ENCODE measurements around the gene HES2. TPM values are rescaled to one million over a fixed set of nuclear protein-coding genes. Genes with fewer than 3 reads are reported as not detected.

HES2 gene
- polyA plus RNA-seq, 2 of the 4 experiments (the other 2 are of a cell fraction) = 0.75 to 1.8 TPM

DNA sequence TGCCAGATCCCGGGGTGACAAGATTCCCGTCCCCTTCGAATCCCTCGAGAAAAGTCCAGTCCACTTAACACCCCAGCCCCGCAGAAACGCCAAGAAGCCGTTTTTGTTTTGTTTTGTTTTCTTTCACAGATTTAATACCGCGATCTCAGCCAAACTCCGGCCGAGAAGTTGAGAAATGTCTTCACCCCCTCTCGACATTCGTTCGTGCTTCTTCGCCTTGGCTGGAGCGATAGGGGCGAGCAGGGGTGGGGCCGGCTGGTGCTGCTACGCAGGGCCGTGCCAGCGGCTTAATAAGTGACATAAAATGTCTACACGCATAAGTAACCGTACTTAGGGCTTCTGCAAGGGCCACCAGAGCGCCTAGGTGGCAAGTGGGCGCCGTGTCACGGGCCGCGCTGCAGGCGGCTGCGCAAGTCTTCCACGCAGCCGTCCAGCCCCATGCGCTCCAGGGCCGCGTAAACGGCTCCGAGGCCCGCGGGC, 41.4 kb upstream of the HES2 start:
- no peaks in the 10 kb centered on the region; the same call in 2 of the 3 replicates for H3K4me1 ChIP-seq
- H3K27ac ChIP-seq = no peak overlapping the region
- TF ChIP-seq, protein P1, sequence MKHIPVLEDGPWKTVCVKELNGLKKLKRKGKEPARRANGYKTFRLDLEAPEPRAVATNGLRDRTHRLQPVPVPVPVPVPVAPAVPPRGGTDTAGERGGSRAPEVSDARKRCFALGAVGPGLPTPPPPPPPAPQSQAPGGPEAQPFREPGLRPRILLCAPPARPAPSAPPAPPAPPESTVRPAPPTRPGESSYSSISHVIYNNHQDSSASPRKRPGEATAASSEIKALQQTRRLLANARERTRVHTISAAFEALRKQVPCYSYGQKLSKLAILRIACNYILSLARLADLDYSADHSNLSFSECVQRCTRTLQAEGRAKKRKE (CRISPR knock-in tag; IDR thresholded peaks at IDR 0.05; ENCODE audit: low read depth) = no peak
- TF ChIP-seq, protein P2, sequence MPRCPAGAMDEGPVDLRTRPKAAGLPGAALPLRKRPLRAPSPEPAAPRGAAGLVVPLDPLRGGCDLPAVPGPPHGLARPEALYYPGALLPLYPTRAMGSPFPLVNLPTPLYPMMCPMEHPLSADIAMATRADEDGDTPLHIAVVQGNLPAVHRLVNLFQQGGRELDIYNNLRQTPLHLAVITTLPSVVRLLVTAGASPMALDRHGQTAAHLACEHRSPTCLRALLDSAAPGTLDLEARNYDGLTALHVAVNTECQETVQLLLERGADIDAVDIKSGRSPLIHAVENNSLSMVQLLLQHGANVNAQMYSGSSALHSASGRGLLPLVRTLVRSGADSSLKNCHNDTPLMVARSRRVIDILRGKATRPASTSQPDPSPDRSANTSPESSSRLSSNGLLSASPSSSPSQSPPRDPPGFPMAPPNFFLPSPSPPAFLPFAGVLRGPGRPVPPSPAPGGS (IDR thresholded peaks at IDR 0.05) = no peak
- TF ChIP-seq CHD2 (IDR thresholded peaks at IDR 0.05; ENCODE audit: low read length, partially characterized antibody) = no peak
- ATAC-seq (no peak), FAIRE-seq (no peak), DNase-seq (ENCODE audit: low read depth in 1 of 2, low spot score in 1 of 2) (no peak)
- ChIA-PET POLR2A (no interaction called here), CTCF (interaction anchor here (1.2 kb wide), 2 partner anchors 14 to 15 kb away, joined by 3 read pairs; no protein-coding TSS in a partner anchor)
- no peak overlapping the region for H3K4me3 ChIP-seq
- no peaks in the 10 kb centered on the region for H3K9me3 ChIP-seq
- H3K4me2 ChIP-seq = no peak overlapping the region
- 94% methylated on average over 39 of the region's 40 CpGs for WGBS (ENCODE audit: missing lambda C conversion rate)

DNA sequence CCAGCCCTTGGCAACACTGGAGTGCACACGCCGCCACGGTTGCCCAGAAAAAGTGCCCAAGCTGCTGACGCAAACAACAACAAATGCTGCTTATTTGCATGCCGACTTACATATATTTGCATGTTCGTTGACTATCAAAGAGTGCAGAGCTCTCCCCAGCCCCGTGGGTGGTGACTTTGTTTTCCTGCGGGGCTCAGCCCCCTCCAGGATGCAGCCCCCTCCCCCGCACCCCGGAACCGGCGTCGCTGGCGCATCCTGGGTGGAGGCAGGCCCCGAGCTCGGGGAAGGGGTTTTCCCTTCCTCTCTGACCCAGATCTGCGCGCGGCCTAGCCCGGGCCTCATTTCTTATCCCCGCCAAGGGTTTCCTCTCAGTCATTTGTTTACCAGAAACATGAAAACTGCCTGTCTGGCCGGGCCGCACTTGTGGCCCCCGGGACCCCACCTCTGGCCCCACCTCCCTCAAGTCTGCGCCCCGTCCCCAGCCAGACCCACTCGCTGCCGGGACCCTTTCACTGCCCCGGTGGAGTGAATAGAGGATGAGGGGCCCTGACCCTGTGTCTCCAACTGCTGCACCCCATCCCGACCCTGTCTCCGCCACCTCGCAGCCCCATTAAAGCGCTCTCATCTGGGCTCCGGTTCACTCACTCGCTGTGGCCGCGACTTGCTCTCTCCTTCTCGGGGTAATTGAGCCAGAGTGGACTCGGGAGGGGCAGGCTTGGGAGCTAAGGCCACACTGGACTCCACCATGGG, 40.8 kb upstream of the HES2 start:
- Histone ChIP-seq H3K9me3 (no peaks in the 10 kb centered on the region), H3K27ac (no peak overlapping the region), H3K4me2 (no peak overlapping the region), H3K4me3 (no peak overlapping the region), H3K4me1 (no peaks in the 10 kb centered on the region; the same call in 2 of the 3 replicates)
- no peak for DNase-seq (ENCODE audit: low read depth in 1 of 2, low spot score in 1 of 2)
- ChIA-PET POLR2A (no interaction called here), CTCF (interaction anchor here (1.2 to 1.7 kb wide), 4 partner anchors 15 to 118 kb away, joined by 3 to 5 read pairs (median 4); no protein-coding TSS in a partner anchor)
- ATAC-seq = no peak
- 85% methylated on average over 23 of the region's 39 CpGs for WGBS (ENCODE audit: missing lambda C conversion rate)
- no peak for TF ChIP-seq EHF (CRISPR knock-in tag; IDR thresholded peaks at IDR 0.05)
- TF ChIP-seq, protein P3, sequence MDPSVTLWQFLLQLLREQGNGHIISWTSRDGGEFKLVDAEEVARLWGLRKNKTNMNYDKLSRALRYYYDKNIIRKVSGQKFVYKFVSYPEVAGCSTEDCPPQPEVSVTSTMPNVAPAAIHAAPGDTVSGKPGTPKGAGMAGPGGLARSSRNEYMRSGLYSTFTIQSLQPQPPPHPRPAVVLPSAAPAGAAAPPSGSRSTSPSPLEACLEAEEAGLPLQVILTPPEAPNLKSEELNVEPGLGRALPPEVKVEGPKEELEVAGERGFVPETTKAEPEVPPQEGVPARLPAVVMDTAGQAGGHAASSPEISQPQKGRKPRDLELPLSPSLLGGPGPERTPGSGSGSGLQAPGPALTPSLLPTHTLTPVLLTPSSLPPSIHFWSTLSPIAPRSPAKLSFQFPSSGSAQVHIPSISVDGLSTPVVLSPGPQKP (IDR thresholded peaks at IDR 0.05; ENCODE audit: low read depth, low read length) = no peak
- no peak for TF ChIP-seq SREBF2 (IDR thresholded peaks at IDR 0.05)
- TF ChIP-seq HOXA7 (CRISPR knock-in tag; IDR thresholded peaks at IDR 0.05) = no peak
- no peak for TF ChIP-seq HOXB13 (CRISPR knock-in tag; IDR thresholded peaks at IDR 0.05; ENCODE audit: low read depth)
- no peak for TF ChIP-seq FOSB (CRISPR knock-in tag; IDR thresholded peaks at IDR 0.05)
- no peak for TF ChIP-seq JUN (IDR thresholded peaks at IDR 0.05)
- TF ChIP-seq, protein P4, sequence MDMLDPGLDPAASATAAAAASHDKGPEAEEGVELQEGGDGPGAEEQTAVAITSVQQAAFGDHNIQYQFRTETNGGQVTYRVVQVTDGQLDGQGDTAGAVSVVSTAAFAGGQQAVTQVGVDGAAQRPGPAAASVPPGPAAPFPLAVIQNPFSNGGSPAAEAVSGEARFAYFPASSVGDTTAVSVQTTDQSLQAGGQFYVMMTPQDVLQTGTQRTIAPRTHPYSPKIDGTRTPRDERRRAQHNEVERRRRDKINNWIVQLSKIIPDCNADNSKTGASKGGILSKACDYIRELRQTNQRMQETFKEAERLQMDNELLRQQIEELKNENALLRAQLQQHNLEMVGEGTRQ (IDR thresholded peaks at IDR 0.05) = no peak
- TF ChIP-seq PHF8 (IDR thresholded peaks at IDR 0.05; ENCODE audit: borderline replicate concordance, low read depth) = no peak
- no peak for TF ChIP-seq RCOR1 (IDR thresholded peaks at IDR 0.05; ENCODE audit: low read depth, low read length)
- TF ChIP-seq MAFK (IDR thresholded peaks at IDR 0.05; ENCODE audit: partially characterized antibody) = no peak
- TF ChIP-seq ZFP36 (IDR thresholded peaks at IDR 0.05; ENCODE audit: borderline replicate concordance, partially characterized antibody) = no peak
- no peak for TF ChIP-seq ZNF302 (CRISPR knock-in tag; IDR thresholded peaks at IDR 0.05)
- TF ChIP-seq HOXB5 (CRISPR knock-in tag; IDR thresholded peaks at IDR 0.05) = no peak
- TF ChIP-seq RFX5 (IDR thresholded peaks at IDR 0.05) = no peak
- TF ChIP-seq CBX8 (IDR thresholded peaks at IDR 0.05) = no peak
- no peak for TF ChIP-seq RARB (CRISPR knock-in tag; IDR thresholded peaks at IDR 0.05)
- TF ChIP-seq POLR2A (IDR thresholded peaks at IDR 0.05; ENCODE audit: low read length) = no peak
- TF ChIP-seq, protein P5, sequence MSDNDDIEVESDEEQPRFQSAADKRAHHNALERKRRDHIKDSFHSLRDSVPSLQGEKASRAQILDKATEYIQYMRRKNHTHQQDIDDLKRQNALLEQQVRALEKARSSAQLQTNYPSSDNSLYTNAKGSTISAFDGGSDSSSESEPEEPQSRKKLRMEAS (IDR thresholded peaks at IDR 0.05) = no peak
- no peak for TF ChIP-seq KDM1A (IDR thresholded peaks at IDR 0.05; ENCODE audit: low read depth)
- no peak for FAIRE-seq

Data from A549 (cell line).